H1 (cell line): Measurements from ENCODE around the gene AFF1. TPM values are rescaled to one million over a fixed set of nuclear protein-coding genes. Genes with fewer than 3 reads are reported as not detected.

ENCODE experiments used
- JUND ChIP-seq: IDR thresholded peaks from 2 replicates; pipeline ENCODE4 v1.6.1; 2011; ENCODE audit warnings: mild to moderate bottlenecking, improper control_type of control experiment, low read length
- KDM1A ChIP-seq: fragments of 200-600, 300-600 bp; sonication (generic); IDR thresholded peaks from 2 replicates; pipeline ENCODE4 v1.7.1; 2016; ENCODE audit warnings: mild to moderate bottlenecking, low read length, borderline replicate concordance
- NANOG ChIP-seq: IDR thresholded peaks from 2 replicates; pipeline ENCODE4 v1.6.1; 2011; ENCODE audit warnings: low read length, low read depth, mild to moderate bottlenecking, inconsistent platforms; ENCODE audit not compliant: insufficient read depth, poor library complexity, severe bottlenecking
- polyA plus RNA-seq, 7 experiments: library from polyadenylated mRNA; depleted of rRNA in 3 of 7; stranded (reverse) in 5 of 7; unstranded in 2 of 7; fragments of >200 nt in 5 of 7; fragments of 200-250 nt in 2 of 7; gene quantifications; 1 replicate in 5 of 7; 2 replicates in 1 of 7; 4 replicates in 1 of 7; pipeline versions ENCODE4 v1.2.1 to v1.2.3, GENCODE V29; 2011 to 2013; ENCODE audit warnings: missing spikeins in 2 of 7, mixed read lengths in 2 of 7
- total RNA-seq: library from RNA; stranded (reverse); fragmentation: NEBNext Ultra II Directional; extraction: Animal tissue kit (Norgen Biotek cat#: 25700); gene quantifications from 2 replicates; pipeline ENCODE4 v1.2.1, GENCODE V29; 2021
- TF ChIP-seq, protein P1 (sequence below): IDR thresholded peaks from 2 replicates; pipeline ENCODE4 v1.6.1; 2012; ENCODE audit warnings: inconsistent platforms

The AFF1 gene
- total and polyA plus RNA-seq, 2 of the 8 experiments (the other 6 are each of a cell fraction or from before 2014, with no cell fraction given): 14.8 to 85.5 TPM

GRCh38 chr4:87076690-87077358 is 142.0 kb downstream of the AFF1 start (continued):
- no peak for TF ChIP-seq JUND
- no peak for TF ChIP-seq KDM1A
- no peak for TF ChIP-seq NANOG
- TF ChIP-seq, protein P1, sequence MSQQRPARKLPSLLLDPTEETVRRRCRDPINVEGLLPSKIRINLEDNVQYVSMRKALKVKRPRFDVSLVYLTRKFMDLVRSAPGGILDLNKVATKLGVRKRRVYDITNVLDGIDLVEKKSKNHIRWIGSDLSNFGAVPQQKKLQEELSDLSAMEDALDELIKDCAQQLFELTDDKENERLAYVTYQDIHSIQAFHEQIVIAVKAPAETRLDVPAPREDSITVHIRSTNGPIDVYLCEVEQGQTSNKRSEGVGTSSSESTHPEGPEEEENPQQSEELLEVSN: no peak
- TF ChIP-seq, all 59 proteins: peak for 0
